Keratinocyte (primary cell): ENCODE data around the gene FAM83B. TPM values are rescaled to one million over a fixed set of nuclear protein-coding genes. Genes with fewer than 3 reads are reported as not detected.

Source experiments
- DNase-seq: peaks from one replicate; pipeline ENCODE4 v3.0.0-alpha.2; 2011; ENCODE audit warnings: low read depth, missing footprints, low spot score
- FAIRE-seq: peaks from 2 replicates; lab custom pipeline; 2011; peaks lifted over from hg19 to GRCh38; lab: Jason Lieb, UNC
- H2AFZ ChIP-seq: 2 replicates; pipeline ENCODE4 v1.6.0; 2012; ENCODE audit warnings: low read length, control low read depth, inconsistent platforms; ENCODE audit not compliant: control insufficient read depth
- H3K27ac ChIP-seq: 2 replicates; pipeline ENCODE4 v1.5.1; 2011; ENCODE audit warnings: low read length; ENCODE audit not compliant: control insufficient read depth, insufficient read depth
- H3K27me3 ChIP-seq: 3 replicates; pipeline ENCODE4 v1.6.0; 2011; ENCODE audit warnings: low read length; ENCODE audit not compliant: control insufficient read depth, insufficient read depth; ENCODE audit errors: extremely low read depth
- H3K36me3 ChIP-seq, 2 experiments: 2 replicates in 1 of 2; 3 replicates in 1 of 2; pipeline ENCODE4 v1.5.1; 2011; ENCODE audit warnings: low read length in 2 of 2, mild to moderate bottlenecking in 1 of 2; ENCODE audit not compliant: control insufficient read depth in 2 of 2, insufficient read depth in 2 of 2; ENCODE audit errors: extremely low read depth in 1 of 2
- H3K4me1 ChIP-seq: 3 replicates; pipeline ENCODE4 v1.5.1; 2011; ENCODE audit warnings: low read length; ENCODE audit not compliant: control insufficient read depth, insufficient read depth; ENCODE audit errors: extremely low read depth
- H3K4me2 ChIP-seq: 3 replicates; pipeline ENCODE4 v1.6.0; 2011; ENCODE audit warnings: low read depth, low read length; ENCODE audit not compliant: control insufficient read depth, insufficient read depth; ENCODE audit errors: extremely low read depth
- H3K4me3 ChIP-seq, 3 experiments: fragments of 200-600 bp in 1 of 3; sonication (generic) in 1 of 3; 2 replicates in 2 of 3; 3 replicates in 1 of 3; pipeline ENCODE4 v1.5.1; 2011 to 2016; ENCODE audit warnings: low read length in 3 of 3, mild to moderate bottlenecking in 3 of 3, control low read depth in 2 of 3, inconsistent platforms in 1 of 3, low read depth in 1 of 3, mixed read lengths in 1 of 3, mixed run types in 1 of 3, moderate library complexity in 1 of 3; ENCODE audit not compliant: control insufficient read depth in 2 of 3, insufficient read depth in 2 of 3; ENCODE audit errors: extremely low read depth in 1 of 3
- H3K79me2 ChIP-seq: 2 replicates; pipeline ENCODE4 v1.6.0; 2012; ENCODE audit warnings: low read length; ENCODE audit not compliant: control insufficient read depth, insufficient read depth
- H3K9ac ChIP-seq: 3 replicates; pipeline ENCODE4 v1.6.0; 2011; ENCODE audit warnings: low read length; ENCODE audit not compliant: control insufficient read depth, insufficient read depth; ENCODE audit errors: extremely low read depth
- H3K9me1 ChIP-seq: 3 replicates; pipeline ENCODE4 v1.6.0; 2011; ENCODE audit warnings: low read length; ENCODE audit not compliant: control insufficient read depth, insufficient read depth; ENCODE audit errors: extremely low read depth
- H3K9me3 ChIP-seq: 2 replicates; pipeline ENCODE4 v1.5.1; 2012; ENCODE audit warnings: low read depth, low read length; ENCODE audit not compliant: control insufficient read depth
- H4K20me1 ChIP-seq: 3 replicates; pipeline ENCODE4 v1.6.0; 2011; ENCODE audit warnings: low read length; ENCODE audit not compliant: control insufficient read depth, insufficient read depth; ENCODE audit errors: extremely low read depth
- CTCF ChIP-seq, 3 experiments: IDR thresholded peaks in 1 of 3; conservative IDR thresholded peaks in 1 of 3; optimal IDR thresholded peaks in 1 of 3; 2 replicates in 2 of 3; 3 replicates in 1 of 3; pipeline versions ENCODE3 to v1.5.1; 2011; ENCODE audit warnings: low read length in 3 of 3, mild to moderate bottlenecking in 3 of 3, moderate library complexity in 2 of 3, control low read depth in 1 of 3, inconsistent platforms in 1 of 3; ENCODE audit not compliant: insufficient read depth in 2 of 3; ENCODE audit errors: extremely low read depth in 1 of 3
- EZH2 ChIP-seq: IDR thresholded peaks from one replicate; pipeline ENCODE4 v1.6.1; 2012; ENCODE audit warnings: inconsistent platforms, mild to moderate bottlenecking, low read length, moderate library complexity
- dilution Hi-C: fragments of 300-500 bp; cut with MboI; formaldehyde crosslinking; loops from one replicate; pipeline ENCODE4 v1.7.0; 2020; ENCODE audit warnings: low sequenced_read_pairs; ENCODE audit not compliant: extremely low pct_ligation_motif_present
- polyA plus RNA-seq, 5 experiments: library from polyadenylated mRNA; depleted of rRNA in 3 of 5; stranded (reverse) in 3 of 5; stranded (forward) in 1 of 5; unstranded in 1 of 5; fragments of >200 nt; gene quantifications; 1 replicate in 1 of 5; 2 replicates in 3 of 5; 3 replicates in 1 of 5; pipeline versions ENCODE4 v1.2.1 to v1.2.3, GENCODE V29; 2011 to 2012; ENCODE audit warnings: missing spikeins in 2 of 5, low read depth in 1 of 5, low replicate concordance in 1 of 5

The FAM83B gene
- polyA plus RNA-seq, 1 donor (not counting 4 experiments of a cell fraction or from before 2014, with no cell fraction given): 30.3 TPM

DNA sequence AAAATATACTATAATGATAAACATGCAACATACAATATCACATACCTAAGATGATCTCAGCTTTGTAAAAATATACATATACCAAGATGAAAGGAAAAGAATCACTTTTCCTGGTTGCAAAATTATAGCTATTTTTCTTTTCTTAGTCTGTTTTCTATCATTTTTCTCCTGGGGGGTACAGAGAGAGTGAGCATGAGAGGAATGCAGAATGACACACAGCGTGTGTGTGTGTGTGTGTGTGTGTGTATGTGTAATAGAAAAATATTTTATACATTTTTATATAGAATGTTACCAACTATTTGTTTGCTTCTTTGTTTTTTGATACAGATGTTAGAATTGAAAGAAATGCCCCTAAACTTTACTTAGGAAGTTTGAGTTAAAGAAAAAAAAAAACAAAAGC is 64.3 kb downstream of the FAM83B start:
- Histone ChIP-seq H3K4me2 (no peak overlapping the region), H3K36me3 (peaks cover 0 to 4% of the 10 kb centered on the region in 2 experiments), H4K20me1 (no peaks in the 10 kb centered on the region), H3K9me1 (no peaks in the 10 kb centered on the region), H3K27me3 (no peaks in the 10 kb centered on the region), H3K79me2 (peaks cover 38% of the 10 kb centered on the region), H3K27ac (no peak overlapping the region), H3K9ac (no peak overlapping the region), H3K4me1 (no peaks in the 10 kb centered on the region), H3K9me3 (no peaks in the 10 kb centered on the region), H3K4me3 (no peak overlapping the region), H2AFZ (no peak overlapping the region)
- FAIRE-seq: no peak
- TF ChIP-seq EZH2 (no peak), CTCF (optimal IDR thresholded peaks at IDR 0.05 in 1 of 3, IDR thresholded peaks at IDR 0.05 in 1 of 3, conservative IDR thresholded peaks at IDR 0.05 in 1 of 3; ENCODE audit: extremely low read depth in 1 of 3, insufficient read depth in 2 of 3, low read length in 3 of 3) (no peak)
- DNase-seq: no peak
- dilution Hi-C loops: no loop called here

GRCh38 chr6:54913211-54913610 is 66.6 kb downstream of the FAM83B start:
- FAIRE-seq (no peak), DNase-seq (no peak)
- Histone ChIP-seq H3K4me2 (no peak overlapping the region), H3K27ac (no peak overlapping the region), H3K4me3 (no peak overlapping the region), H3K9ac (no peak overlapping the region), H2AFZ (no peak overlapping the region), H4K20me1 (peaks cover 4% of the 10 kb centered on the region), H3K36me3 (peaks cover 0 to 4% of the 10 kb centered on the region in 2 experiments), H3K9me1 (no peaks in the 10 kb centered on the region), H3K4me1 (peaks cover 9% of the 10 kb centered on the region), H3K9me3 (no peaks in the 10 kb centered on the region), H3K79me2 (peaks cover 30% of the 10 kb centered on the region), H3K27me3 (no peaks in the 10 kb centered on the region)
- TF ChIP-seq CTCF (optimal IDR thresholded peaks at IDR 0.05 in 1 of 3, IDR thresholded peaks at IDR 0.05 in 1 of 3, conservative IDR thresholded peaks at IDR 0.05 in 1 of 3; ENCODE audit: extremely low read depth in 1 of 3, insufficient read depth in 2 of 3, low read length in 3 of 3) (no peak), EZH2 (no peak)
- dilution Hi-C loops: no loop called here
